Mucosa of descending colon (tissue), 3 donors: ENCODE measurements around the gene WHAMM. TPM values are rescaled to one million over a fixed set of nuclear protein-coding genes. Genes with fewer than 3 reads are reported as not detected.

ENCODE experiments used
- ATAC-seq: fragments of 200-7000 bp; cut with Tn5 transposase; one replicate; pipeline ENCODE4 v1.9.1; 2020; ENCODE audit warnings: mild to moderate bottlenecking, moderate library complexity
- DNase-seq, 3 donors: peaks; one replicate each; pipeline ENCODE4 v3.0.0-alpha.2; 2020
- H3K36me3 ChIP-seq: fragments of 200-600 bp; one replicate; pipeline ENCODE4 v1.8.0; 2021; ENCODE audit warnings: low read depth, mild to moderate bottlenecking
- H3K4me1 ChIP-seq: fragments of 200-600 bp; one replicate; pipeline ENCODE4 v1.8.0; 2021; ENCODE audit warnings: low read depth, mild to moderate bottlenecking
- H3K4me3 ChIP-seq: fragments of 200-600 bp; one replicate; pipeline ENCODE4 v1.8.0; 2021; ENCODE audit warnings: mild to moderate bottlenecking
- H3K9me3 ChIP-seq: fragments of 200-600 bp; one replicate; pipeline ENCODE4 v1.8.0; 2021; ENCODE audit warnings: mild to moderate bottlenecking
- intact Hi-C, 2 donors: fragments of 100-400 bp; cut with DNase I in 1 of 2; cut with micrococcal nuclease in 1 of 2; formaldehyde crosslinking; loops; one replicate each; pipeline versions ENCODE4 v1.11.0 to v1.11.1; 2022; cut with DNase I, micrococcal nuclease
- total RNA-seq, 3 donors: library from RNA; stranded (reverse); fragmentation: NEBNext Ultra II Directional in 2 of 3; extraction: Animal tissue kit (Norgen Biotek cat#: 25700) in 2 of 3; gene quantifications; one replicate each; pipeline versions ENCODE4 v1.2.1 to v1.2.4, GENCODE V29; 2021 to 2023
- TF ChIP-seq, protein P1 (sequence below): fragments of 200-600 bp; IDR thresholded peaks from one replicate; pipeline ENCODE4 v1.8.0; 2022; ENCODE audit warnings: antibody characterized with exemption, mild to moderate bottlenecking
- donor health status: DM: no; HTN: no; CAD: no; lungs with moderate emphysema.
- donor health status: DM: no; HTN: no; CAD: no.
- donor health status: DM: no; HTN: yes; CAD: no.

The WHAMM gene
- total RNA-seq, 3 donors from 2014 or later: 10.8 to 13.2 (median 11.4) TPM

DNA sequence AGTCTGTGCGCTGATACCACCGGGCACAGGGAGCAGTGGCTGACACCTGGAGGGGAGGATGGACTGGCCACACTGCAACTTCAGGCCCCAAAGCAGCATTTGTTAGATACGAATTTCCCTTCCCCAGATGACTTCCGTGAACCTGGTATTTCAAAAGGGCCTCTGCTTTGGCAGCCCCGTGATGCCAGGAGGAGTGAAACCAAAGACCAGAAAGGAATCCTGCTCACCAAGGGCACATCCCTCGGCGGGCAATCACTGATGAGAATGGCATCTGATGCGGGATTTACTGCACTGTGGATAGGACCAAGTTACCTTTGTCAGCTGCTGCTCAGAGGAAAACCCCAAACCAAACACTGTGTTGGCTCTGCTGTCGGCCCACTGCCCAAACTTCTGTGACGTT is 65.5 kb downstream of the WHAMM start:
- H3K9me3 ChIP-seq: no peaks in the 10 kb centered on the region
- no peak for ATAC-seq
- H3K36me3 ChIP-seq: no peaks in the 10 kb centered on the region
- no peak for DNase-seq
- H3K4me3 ChIP-seq: no peak overlapping the region
- TF ChIP-seq, protein P1, sequence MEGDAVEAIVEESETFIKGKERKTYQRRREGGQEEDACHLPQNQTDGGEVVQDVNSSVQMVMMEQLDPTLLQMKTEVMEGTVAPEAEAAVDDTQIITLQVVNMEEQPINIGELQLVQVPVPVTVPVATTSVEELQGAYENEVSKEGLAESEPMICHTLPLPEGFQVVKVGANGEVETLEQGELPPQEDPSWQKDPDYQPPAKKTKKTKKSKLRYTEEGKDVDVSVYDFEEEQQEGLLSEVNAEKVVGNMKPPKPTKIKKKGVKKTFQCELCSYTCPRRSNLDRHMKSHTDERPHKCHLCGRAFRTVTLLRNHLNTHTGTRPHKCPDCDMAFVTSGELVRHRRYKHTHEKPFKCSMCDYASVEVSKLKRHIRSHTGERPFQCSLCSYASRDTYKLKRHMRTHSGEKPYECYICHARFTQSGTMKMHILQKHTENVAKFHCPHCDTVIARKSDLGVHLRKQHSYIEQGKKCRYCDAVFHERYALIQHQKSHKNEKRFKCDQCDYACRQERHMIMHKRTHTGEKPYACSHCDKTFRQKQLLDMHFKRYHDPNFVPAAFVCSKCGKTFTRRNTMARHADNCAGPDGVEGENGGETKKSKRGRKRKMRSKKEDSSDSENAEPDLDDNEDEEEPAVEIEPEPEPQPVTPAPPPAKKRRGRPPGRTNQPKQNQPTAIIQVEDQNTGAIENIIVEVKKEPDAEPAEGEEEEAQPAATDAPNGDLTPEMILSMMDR: no peak
- intact Hi-C loops: no loop called here
- H3K4me1 ChIP-seq: no peaks in the 10 kb centered on the region

DNA sequence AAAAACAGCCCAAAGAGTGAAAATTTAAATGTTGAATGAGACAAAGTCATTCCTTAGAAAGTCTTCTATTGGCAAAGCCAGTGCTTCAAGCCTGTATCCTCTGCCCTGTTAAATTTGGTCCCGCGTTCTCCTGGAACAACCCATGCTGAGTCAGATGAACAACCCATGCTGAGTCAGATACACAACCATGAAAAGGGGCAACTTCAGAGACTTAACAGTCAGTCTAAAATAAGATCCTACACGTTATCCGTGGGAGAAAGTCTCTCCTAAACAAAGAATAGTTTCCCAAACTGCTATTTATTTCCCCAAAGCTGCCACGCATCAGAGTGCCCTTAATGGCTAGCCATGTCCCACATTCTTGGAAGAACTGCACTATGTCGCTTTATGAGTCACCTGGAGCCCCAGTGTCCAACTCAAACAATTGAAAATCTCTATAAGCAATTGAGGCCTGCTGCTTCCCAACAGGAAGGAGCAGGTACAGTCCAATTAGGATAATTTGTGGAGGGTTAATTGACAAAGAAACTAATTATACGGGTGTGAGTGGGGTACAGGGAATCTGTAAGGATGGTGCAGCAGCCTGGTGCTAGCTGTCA is 66.1 kb downstream of the WHAMM start:
- TF ChIP-seq, protein P1: no peak
- Histone ChIP-seq H3K9me3 (no peaks in the 10 kb centered on the region), H3K4me3 (no peak overlapping the region), H3K36me3 (no peaks in the 10 kb centered on the region), H3K4me1 (no peaks in the 10 kb centered on the region)
- intact Hi-C loops: no loop called here
- ATAC-seq: no peak
- no peak for DNase-seq

DNA sequence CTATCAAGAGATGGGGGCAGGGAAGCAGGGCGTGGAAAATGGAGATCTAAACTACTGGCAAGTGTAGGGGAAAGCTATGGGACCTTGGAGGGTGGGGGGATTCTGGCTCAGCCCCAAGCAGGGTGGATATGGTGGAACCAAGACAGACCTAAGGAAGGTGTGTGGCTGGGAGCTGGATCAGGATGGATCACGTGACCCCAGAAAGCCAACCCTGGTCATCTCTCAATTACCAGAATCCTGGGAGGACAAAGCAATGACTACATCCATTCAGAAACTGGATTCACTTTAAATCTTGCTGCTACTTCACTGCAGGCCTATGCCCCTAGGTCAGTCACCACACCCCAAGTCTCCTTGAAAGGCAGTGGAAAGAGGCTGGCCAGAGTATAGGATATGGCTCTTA is 68.4 kb downstream of the WHAMM start:
- no peaks in the 10 kb centered on the region for H3K36me3 ChIP-seq
- DNase-seq (no peak), ATAC-seq (no peak)
- intact Hi-C loops: no loop called here
- TF ChIP-seq, protein P1: no peak
- no peaks in the 10 kb centered on the region for H3K9me3 ChIP-seq
- no peaks in the 10 kb centered on the region for H3K4me1 ChIP-seq
- no peak overlapping the region for H3K4me3 ChIP-seq

DNA sequence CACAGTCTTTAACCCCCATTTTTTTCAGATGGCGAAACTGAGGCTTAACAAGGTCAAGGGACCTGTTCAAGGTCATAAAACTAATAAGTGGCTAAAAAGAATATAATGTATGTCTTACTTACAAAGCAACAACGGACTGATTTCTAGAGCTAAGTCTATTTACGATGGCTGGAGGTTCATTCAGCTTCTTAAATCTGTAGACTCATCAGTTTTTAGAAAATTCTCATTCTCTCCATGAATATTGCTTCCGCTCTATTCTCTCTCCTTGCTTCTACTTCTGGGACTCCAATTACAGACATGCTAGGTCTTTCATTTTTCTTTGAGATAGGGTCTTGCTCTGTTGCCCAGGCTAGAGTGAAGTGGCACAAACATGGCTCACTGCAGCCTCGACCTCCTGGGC is 68.9 kb downstream of the WHAMM start:
- intact Hi-C loops: no loop called here

DNA sequence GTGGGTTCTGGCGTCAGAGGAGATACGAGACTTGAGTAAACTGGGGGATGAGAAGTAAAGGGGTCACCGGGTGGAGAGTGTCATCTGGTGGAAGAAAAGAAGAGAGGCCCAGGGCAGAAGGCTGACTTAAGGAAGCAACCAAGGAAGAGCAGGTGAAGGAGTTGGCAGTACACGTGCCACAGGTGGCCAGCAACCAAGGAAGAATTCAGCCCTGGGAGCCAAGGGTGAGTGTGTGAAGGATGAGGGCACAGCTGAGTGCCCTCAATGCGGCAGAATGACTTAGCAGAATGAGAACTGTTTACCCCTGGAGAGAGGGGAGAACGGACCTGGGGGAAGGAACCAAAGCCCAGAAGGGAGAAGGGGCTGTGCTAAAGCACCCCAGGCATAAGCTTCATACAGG is 71.3 kb downstream of the WHAMM start:
- no peaks in the 10 kb centered on the region for H3K4me1 ChIP-seq
- ATAC-seq (no peak), DNase-seq (no peak)
- TF ChIP-seq, protein P1: no peak
- H3K4me3 ChIP-seq: no peak overlapping the region
- intact Hi-C loops: no loop called here
- no peaks in the 10 kb centered on the region for H3K36me3 ChIP-seq
- no peaks in the 10 kb centered on the region for H3K9me3 ChIP-seq

More for the DNA sequence above, 68.9 kb downstream of the WHAMM start:
- Histone ChIP-seq H3K9me3 (no peaks in the 10 kb centered on the region), H3K4me1 (no peaks in the 10 kb centered on the region), H3K36me3 (no peaks in the 10 kb centered on the region), H3K4me3 (no peak overlapping the region)
- ATAC-seq: no peak
- no peak for DNase-seq
- TF ChIP-seq, protein P1: no peak

DNA sequence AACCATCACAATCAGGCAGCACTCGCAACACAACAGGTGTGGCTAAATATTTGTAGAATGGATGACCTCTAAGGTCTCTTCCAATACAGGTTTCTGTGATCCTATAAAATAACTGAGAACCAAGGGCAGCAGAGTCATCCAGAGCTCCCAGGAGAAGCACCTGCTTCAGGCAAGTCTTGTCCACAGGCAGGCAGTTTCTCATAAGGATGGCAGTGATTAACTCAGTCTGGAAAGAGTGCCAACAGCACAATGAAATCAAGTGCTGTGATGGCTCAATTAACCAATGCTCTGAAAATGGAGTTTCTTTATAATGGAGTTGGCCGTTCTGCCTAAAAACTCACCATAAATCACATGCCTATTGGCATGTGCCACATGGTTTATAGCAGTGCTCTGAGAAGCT is 72.3 kb downstream of the WHAMM start:
- TF ChIP-seq, protein P1: no peak
- Histone ChIP-seq H3K9me3 (no peaks in the 10 kb centered on the region), H3K4me3 (no peak overlapping the region), H3K36me3 (no peaks in the 10 kb centered on the region), H3K4me1 (no peaks in the 10 kb centered on the region)
- ATAC-seq: no peak
- no peak for DNase-seq
- intact Hi-C loops: no loop called here
